ENCODE data around the gene TBRG1. TPM values are rescaled to one million over a fixed set of nuclear protein-coding genes. Genes with fewer than 3 reads are reported as not detected.

TBRG1 gene
- polyA plus RNA-seq (ENCODE audit: low read depth in 6 of 6) = 10 to 100 TPM; 18.4 to 37.3 (median 26.6) TPM

GRCh38 chr11:124622531-124623451 is at the start of gene TBRG1:
Gene TBRG1, plus strand, starts transcription at chr11:124622864. Its CDS starts 220 bp downstream, at chr11:124623084.
- peak; percentile 76 for DNase-seq
- H3K27ac Mint-ChIP-seq = peak within 1 kb of the TSS; percentile 94 to 99 (median 98)
- peaks cover 18 to 28% (median 25%) of the 10 kb centered on the region in 3 donors for H3K27me3 Mint-ChIP-seq
- peaks cover 29 to 34% (median 29%) of the 10 kb centered on the region in 3 donors for H3K4me1 Mint-ChIP-seq
- H3K36me3 Mint-ChIP-seq = peaks cover 5 to 16% of the 10 kb centered on the region in 2 donors
- ATAC-seq (ENCODE audit: low read depth in 2 of 2) = peak; percentile 96 to 97
- no peaks in the 10 kb centered on the region for H3K9me3 Mint-ChIP-seq
- H3K4me3 Mint-ChIP-seq = peak within 1 kb of the TSS; percentile 90 to 99 (median 99)

GRCh38 chr11:124577716-124578427 is 44.8 kb upstream of the TBRG1 start:
- DNase-seq (no peak), ATAC-seq (ENCODE audit: low read depth in 2 of 2) (no peak)
- H3K27ac Mint-ChIP-seq = no peak overlapping the region
- no peaks in the 10 kb centered on the region for H3K36me3 Mint-ChIP-seq
- H3K9me3 Mint-ChIP-seq = no peaks in the 10 kb centered on the region
- H3K4me1 Mint-ChIP-seq = no peaks in the 10 kb centered on the region
- peaks cover 9 to 54% (median 21%) of the 10 kb centered on the region in 3 donors for H3K27me3 Mint-ChIP-seq
- no peak overlapping the region for H3K4me3 Mint-ChIP-seq

GRCh38 chr11:124578761-124579160 is 43.9 kb upstream of the TBRG1 start:
- DNase-seq (no peak), ATAC-seq (ENCODE audit: low read depth in 2 of 2) (no peak)
- Mint-ChIP-seq H3K27ac (no peak overlapping the region), H3K4me3 (no peak overlapping the region), H3K27me3 (peaks cover 7 to 56% (median 21%) of the 10 kb centered on the region in 3 donors), H3K4me1 (no peaks in the 10 kb centered on the region), H3K9me3 (no peaks in the 10 kb centered on the region), H3K36me3 (no peaks in the 10 kb centered on the region)

- Mint-ChIP-seq H3K4me3 (no peak overlapping the region), H3K36me3 (no peaks in the 10 kb centered on the region), H3K27ac (no peak overlapping the region), H3K27me3 (peaks cover 7 to 40% (median 17%) of the 10 kb centered on the region in 3 donors), H3K9me3 (no peaks in the 10 kb centered on the region), H3K4me1 (no peaks in the 10 kb centered on the region)
- ATAC-seq (ENCODE audit: low read depth in 2 of 2) (no peak), DNase-seq (no peak)
Observed at GRCh38 chr11:124581817-124582216, 40.8 kb upstream of the TBRG1 start.

- no peaks in the 10 kb centered on the region for H3K36me3 Mint-ChIP-seq
- H3K4me3 Mint-ChIP-seq = no peak overlapping the region
- ATAC-seq (ENCODE audit: low read depth in 2 of 2) = no peak
- H3K4me1 Mint-ChIP-seq = no peaks in the 10 kb centered on the region
- H3K27me3 Mint-ChIP-seq = peaks cover 7 to 40% (median 25%) of the 10 kb centered on the region in 3 donors
- no peak overlapping the region for H3K27ac Mint-ChIP-seq
- DNase-seq = no peak
- peaks cover 0 to 2% (median 0%) of the 10 kb centered on the region in 7 donors for H3K9me3 Mint-ChIP-seq
Observed at GRCh38 chr11:124582565-124582964, 40.1 kb upstream of the TBRG1 start.

GRCh38 chr11:124583781-124584180 is 38.9 kb upstream of the TBRG1 start:
- Mint-ChIP-seq H3K27me3 (peaks cover 13 to 38% (median 30%) of the 10 kb centered on the region in 3 donors), H3K4me3 (no peak overlapping the region), H3K9me3 (peaks cover 0 to 2% (median 0%) of the 10 kb centered on the region in 7 donors), H3K4me1 (no peaks in the 10 kb centered on the region), H3K27ac (no peak overlapping the region), H3K36me3 (no peaks in the 10 kb centered on the region)
- DNase-seq (no peak), ATAC-seq (ENCODE audit: low read depth in 2 of 2) (no peak)

GRCh38 chr11:124584681-124585372 is 37.8 kb upstream of the TBRG1 start:
- H3K4me3 Mint-ChIP-seq = no peak overlapping the region
- peaks cover 0 to 2% (median 0%) of the 10 kb centered on the region in 7 donors for H3K9me3 Mint-ChIP-seq
- DNase-seq = no peak
- peaks cover 13 to 41% (median 36%) of the 10 kb centered on the region in 3 donors for H3K27me3 Mint-ChIP-seq
- H3K27ac Mint-ChIP-seq = peak overlapping the region in 1 of 6 donors; percentile 51
- H3K36me3 Mint-ChIP-seq = no peaks in the 10 kb centered on the region
- ATAC-seq (ENCODE audit: low read depth in 2 of 2) = no peak
- no peaks in the 10 kb centered on the region for H3K4me1 Mint-ChIP-seq

GRCh38 chr11:124586238-124586860 is 36.3 kb upstream of the TBRG1 start:
- peak in 1 of 2 donors; percentile 56 for ATAC-seq (ENCODE audit: low read depth in 2 of 2)
- Mint-ChIP-seq H3K36me3 (no peaks in the 10 kb centered on the region), H3K4me3 (no peak overlapping the region), H3K27me3 (peaks cover 13 to 47% (median 33%) of the 10 kb centered on the region in 3 donors), H3K4me1 (no peaks in the 10 kb centered on the region), H3K27ac (peak overlapping the region in 1 of 6 donors; percentile 5), H3K9me3 (peaks cover 0 to 2% (median 0%) of the 10 kb centered on the region in 7 donors)
- peak; percentile 12 for DNase-seq

- H3K9me3 Mint-ChIP-seq = peaks cover 0 to 2% (median 0%) of the 10 kb centered on the region in 7 donors
- no peaks in the 10 kb centered on the region for H3K36me3 Mint-ChIP-seq
- H3K4me1 Mint-ChIP-seq = no peaks in the 10 kb centered on the region
- DNase-seq (no peak), ATAC-seq (ENCODE audit: low read depth in 2 of 2) (no peak)
- no peak overlapping the region for H3K4me3 Mint-ChIP-seq
- peaks cover 19 to 45% (median 34%) of the 10 kb centered on the region in 3 donors for H3K27me3 Mint-ChIP-seq
- H3K27ac Mint-ChIP-seq = no peak overlapping the region
Observed at GRCh38 chr11:124591430-124591829, 31.2 kb upstream of the TBRG1 start.

GRCh38 chr11:124592627-124593026 is 30.0 kb upstream of the TBRG1 start:
- Mint-ChIP-seq H3K36me3 (no peaks in the 10 kb centered on the region), H3K4me3 (no peak overlapping the region), H3K27ac (no peak overlapping the region), H3K27me3 (peaks cover 27 to 46% (median 31%) of the 10 kb centered on the region in 3 donors), H3K4me1 (no peaks in the 10 kb centered on the region), H3K9me3 (no peaks in the 10 kb centered on the region)
- ATAC-seq (ENCODE audit: low read depth in 2 of 2) = no peak
- no peak for DNase-seq

GRCh38 chr11:124595302-124595701 is 27.4 kb upstream of the TBRG1 start:
- no peak overlapping the region for H3K27ac Mint-ChIP-seq
- peaks cover 36 to 41% (median 41%) of the 10 kb centered on the region in 3 donors for H3K27me3 Mint-ChIP-seq
- peaks cover 0 to 12% (median 1%) of the 10 kb centered on the region in 7 donors for H3K9me3 Mint-ChIP-seq
- ATAC-seq (ENCODE audit: low read depth in 2 of 2) (no peak), DNase-seq (no peak)
- no peaks in the 10 kb centered on the region for H3K4me1 Mint-ChIP-seq
- H3K4me3 Mint-ChIP-seq = no peak overlapping the region
- no peaks in the 10 kb centered on the region for H3K36me3 Mint-ChIP-seq

- peaks cover 54 to 59% (median 55%) of the 10 kb centered on the region in 3 donors for H3K27me3 Mint-ChIP-seq
- H3K9me3 Mint-ChIP-seq = peaks cover 0 to 14% (median 1%) of the 10 kb centered on the region in 7 donors
- H3K4me1 Mint-ChIP-seq = no peaks in the 10 kb centered on the region
- H3K27ac Mint-ChIP-seq = no peak overlapping the region
- H3K4me3 Mint-ChIP-seq = no peak overlapping the region
- no peaks in the 10 kb centered on the region for H3K36me3 Mint-ChIP-seq
- DNase-seq (no peak), ATAC-seq (ENCODE audit: low read depth in 2 of 2) (no peak)
Observed at GRCh38 chr11:124597626-124598025, 25.0 kb upstream of the TBRG1 start.
